GM12878 (cell line): ENCODE measurements around the gene GSTP1. TPM values are rescaled to one million over a fixed set of nuclear protein-coding genes. Genes with fewer than 3 reads are reported as not detected.

Source experiments
- ATF2 ChIP-seq: IDR thresholded peaks from 2 replicates; pipeline ENCODE4 v1.6.1; 2012; ENCODE audit warnings: low read length, inconsistent platforms
- BCL11A ChIP-seq: IDR thresholded peaks from 2 replicates; pipeline ENCODE4 v1.6.1; 2011; ENCODE audit warnings: low read depth, low read length
- BHLHE40 ChIP-seq, 2 experiments: fragments of 450-650 bp in 1 of 2; IDR thresholded peaks; 2 replicates each; pipeline ENCODE4 v1.6.1; 2011 to 2017; ENCODE audit warnings: low read depth in 2 of 2, borderline replicate concordance in 1 of 2, improper control_type of control experiment in 1 of 2, low read length in 1 of 2, mild to moderate bottlenecking in 1 of 2
- CHD2 ChIP-seq: IDR thresholded peaks from 2 replicates; pipeline ENCODE4 v1.6.1; 2011; ENCODE audit warnings: low read depth, low read length, improper control_type of control experiment, borderline replicate concordance
- CTCF ChIP-seq, 3 experiments: IDR thresholded peaks in 2 of 3; conservative IDR thresholded peaks in 1 of 3; 2 replicates each; pipeline ENCODE4 v1.5.1; 2011; ENCODE audit warnings: low read depth in 3 of 3, low read length in 3 of 3, mild to moderate bottlenecking in 3 of 3, control low read depth in 2 of 3, moderate library complexity in 2 of 3, inconsistent platforms in 1 of 3, mixed read lengths in 1 of 3; ENCODE audit not compliant: control insufficient read depth in 2 of 3, insufficient read depth in 1 of 3; ENCODE audit errors: extremely low read depth in 1 of 3
- EED ChIP-seq: sonication (generic); IDR thresholded peaks from 2 replicates; pipeline ENCODE4 v1.6.1; 2016; ENCODE audit warnings: antibody characterized with exemption, low read depth
- IRF3 ChIP-seq: fragments of 450-650 bp; IDR thresholded peaks from 2 replicates; pipeline ENCODE4 v1.6.1; 2014; ENCODE audit warnings: mild to moderate bottlenecking
- KDM1A ChIP-seq: fragments of 200-600 bp; sonication (generic); IDR thresholded peaks from 2 replicates; pipeline ENCODE4 v1.6.1; 2016; ENCODE audit warnings: borderline replicate concordance
- MTA2 ChIP-seq: fragments of 450-650 bp; IDR thresholded peaks from 2 replicates; pipeline ENCODE4 v1.6.1; 2016; ENCODE audit warnings: low read depth, mild to moderate bottlenecking, moderate library complexity
- NFXL1 ChIP-seq: fragments of 450-650 bp; IDR thresholded peaks from 2 replicates; pipeline ENCODE4 v1.6.1; 2017; ENCODE audit warnings: antibody characterized with exemption, mild to moderate bottlenecking, borderline replicate concordance
- NKRF ChIP-seq: fragments of 450-650 bp; conservative IDR thresholded peaks from 2 replicates; pipeline ENCODE4 v1.6.1; 2017; ENCODE audit warnings: mild to moderate bottlenecking, moderate library complexity
- SIN3A ChIP-seq: IDR thresholded peaks from 2 replicates; pipeline ENCODE4 v1.6.1; 2012; ENCODE audit warnings: low read depth, low read length, improper control_type of control experiment
- SPI1 ChIP-seq: IDR thresholded peaks from 2 replicates; pipeline ENCODE4 v1.6.1; 2011; ENCODE audit warnings: low read depth, mild to moderate bottlenecking, low read length, moderate library complexity, borderline replicate concordance; ENCODE audit not compliant: insufficient read depth
- ZBTB4 ChIP-seq: fragments of 450-650 bp; formaldehyde crosslinking; IDR thresholded peaks from 2 replicates; pipeline ENCODE4 v1.4.0; 2022; ENCODE audit warnings: mild to moderate bottlenecking, moderate library complexity
- polyA plus RNA-seq, 11 experiments: library from polyadenylated mRNA; depleted of rRNA in 4 of 11; unstranded in 6 of 11; stranded (reverse) in 5 of 11; fragments of >200 nt; fragmentation: Nextera tagmentation in 4 of 11; fragmentation: Illumina TruSeq in 1 of 11; extraction: Ambion mirVana in 4 of 11; extraction: Trizol in 1 of 11; gene quantifications; 1 replicate in 1 of 11; 2 replicates in 10 of 11; pipeline versions ENCODE4 v1.2.1 to v1.2.3, GENCODE V29; 2011 to 2016; ENCODE audit warnings: inconsistent platforms in 2 of 11, missing spikeins in 2 of 11, low read depth in 1 of 11
- total RNA-seq, 4 experiments: library from RNA; depleted of rRNA in 3 of 4; stranded (reverse); fragments of >200 nt in 3 of 4; fragmentation: Illumina TruSeq in 1 of 4; extraction: Trizol in 1 of 4; gene quantifications; 2 replicates each; pipeline versions ENCODE4 v1.2.1 to v1.2.3, GENCODE V29; 2013 to 2021

GSTP1 gene
- total and polyA plus RNA-seq, 10 of the 15 experiments (the other 5 are each of a cell fraction or from before 2014, with no cell fraction given), result 469 to 1,788 (median 955) TPM

- TF ChIP-seq ATF2, result no peak
- TF ChIP-seq CHD2, result peak; percentile 40; the same call in 1 of the 2 replicates
- TF ChIP-seq NFXL1, result no peak
- peak; percentile 84 for TF ChIP-seq NKRF
- TF ChIP-seq SPI1, result peak; percentile 47; the same call in 1 of the 2 replicates
- TF ChIP-seq EED, result no peak
- TF ChIP-seq IRF3, result no peak
- no peak for TF ChIP-seq MTA2
- no peak for TF ChIP-seq KDM1A
- peak; percentile 62 to 83 for TF ChIP-seq BHLHE40 (IDR thresholded peaks at IDR 0.05; ENCODE audit: borderline replicate concordance in 1 of 2, low read depth in 2 of 2, low read length in 1 of 2)
- peak; percentile 73; the same call in 1 of the 2 replicates for TF ChIP-seq SIN3A
- 0 out of 2 replicates have a peak, but pooled peaks have one; percentile 8 for TF ChIP-seq BCL11A
- no peak for TF ChIP-seq ZBTB4
- TF ChIP-seq CTCF (IDR thresholded peaks at IDR 0.05 in 2 of 3, conservative IDR thresholded peaks at IDR 0.05 in 1 of 3; ENCODE audit: control insufficient read depth in 2 of 3, extremely low read depth in 1 of 3, insufficient read depth in 1 of 3, low read depth in 3 of 3, low read length in 3 of 3), result peak; percentile 47 to 79 (median 73)
These were observed 23.1 kb downstream of the GSTP1 start, which contains the start of gene NDUFV1 (continued) for GRCh38 chr11:67606492-67607295.
